SK-N-SH (cell line): ENCODE results near the gene CNTNAP2.

ENCODE experiments used
- CTCF ChIP-seq: fragments of 200-600 bp; sonication (generic); IDR thresholded peaks from 2 replicates; pipeline ENCODE4 v1.6.1; 2017; ENCODE audit warnings: antibody characterized with exemption, mild to moderate bottlenecking, moderate library complexity
- EZH2phosphoT487 ChIP-seq: fragments of 200-600 bp; sonication (generic); IDR thresholded peaks from 2 replicates; pipeline ENCODE4 v1.6.1; 2017; ENCODE audit warnings: low read depth, mixed run types, mild to moderate bottlenecking, antibody characterized with exemption, moderate library complexity, borderline replicate concordance
- IRF3 ChIP-seq: fragments of 150-350 bp; IDR thresholded peaks from 2 replicates; pipeline ENCODE4 v1.6.1; 2016; ENCODE audit warnings: mild to moderate bottlenecking, low read depth, low read length
- NRF1 ChIP-seq: IDR thresholded peaks from 2 replicates; pipeline ENCODE4 v1.6.1; 2012; ENCODE audit warnings: low read depth, mild to moderate bottlenecking, low read length
- REST ChIP-seq: IDR thresholded peaks from 2 replicates; pipeline ENCODE4 v1.6.1; 2012; ENCODE audit warnings: mild to moderate bottlenecking, low read depth, low read length, moderate library complexity
- TAF1 ChIP-seq: IDR thresholded peaks from 2 replicates; pipeline ENCODE4 v1.6.1; 2012; ENCODE audit warnings: low read depth, mild to moderate bottlenecking, low read length, moderate library complexity, borderline replicate concordance
- TCF12 ChIP-seq: IDR thresholded peaks from 2 replicates; pipeline ENCODE4 v1.4.0; 2012
- YY1 ChIP-seq: IDR thresholded peaks from 2 replicates; pipeline ENCODE4 v1.4.0; 2012; ENCODE audit warnings: low read depth, mild to moderate bottlenecking

GRCh38 chr7:148422030-148422429 lies 2305.4 kb downstream of the CNTNAP2 start:
- no peak for TF ChIP-seq CTCF
- TF ChIP-seq NRF1, result no peak
- TF ChIP-seq TAF1, result no peak
- no peak for TF ChIP-seq YY1
- TF ChIP-seq IRF3, result no peak
- TF ChIP-seq REST, result no peak
- no peak for TF ChIP-seq EZH2phosphoT487
- TF ChIP-seq TCF12, result no peak
